ENCODE results near the gene VWA5B1.

The VWA5B1 gene

DNA sequence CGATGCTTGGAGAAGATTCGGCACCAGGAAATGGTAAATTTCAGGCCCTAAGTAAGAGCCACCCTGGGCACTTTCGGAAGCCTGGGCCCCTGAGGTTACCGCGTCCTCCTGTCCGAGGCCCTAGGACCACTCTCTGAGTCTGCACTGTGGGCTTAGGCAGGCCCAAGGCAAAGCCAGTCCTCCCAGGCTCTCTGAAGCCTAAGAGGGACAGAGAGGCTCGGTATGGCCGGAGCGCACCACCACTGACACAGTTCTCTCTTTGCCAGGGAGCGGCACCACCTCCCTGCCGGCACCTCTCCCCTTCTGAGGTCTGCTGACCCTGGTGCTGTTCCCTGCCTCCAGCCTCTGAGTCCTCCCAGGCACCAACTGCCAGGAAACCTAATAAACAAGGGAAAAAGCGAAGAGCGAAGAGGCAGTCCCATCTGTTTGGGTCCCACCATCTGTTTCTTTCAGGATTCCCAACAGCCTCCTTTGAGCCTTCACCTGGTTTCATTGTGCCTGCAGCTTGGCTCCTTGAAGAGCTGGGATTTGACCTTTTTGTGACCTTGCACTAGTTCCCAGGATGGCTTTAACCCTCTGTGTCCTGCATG, 57.7 kb downstream of the VWA5B1 start:
- no peak for DNase-seq (ENCODE audit: low read depth in 1 of 2, low spot score in 1 of 2)
- TF ChIP-seq JUND (IDR thresholded peaks at IDR 0.05; ENCODE audit: low read depth): no peak
- in situ Hi-C loops (cut with HindIII; ENCODE audit: low pct_unique_long_range_greater_than_20kb, low sequenced_read_pairs): no loop called here

DNA sequence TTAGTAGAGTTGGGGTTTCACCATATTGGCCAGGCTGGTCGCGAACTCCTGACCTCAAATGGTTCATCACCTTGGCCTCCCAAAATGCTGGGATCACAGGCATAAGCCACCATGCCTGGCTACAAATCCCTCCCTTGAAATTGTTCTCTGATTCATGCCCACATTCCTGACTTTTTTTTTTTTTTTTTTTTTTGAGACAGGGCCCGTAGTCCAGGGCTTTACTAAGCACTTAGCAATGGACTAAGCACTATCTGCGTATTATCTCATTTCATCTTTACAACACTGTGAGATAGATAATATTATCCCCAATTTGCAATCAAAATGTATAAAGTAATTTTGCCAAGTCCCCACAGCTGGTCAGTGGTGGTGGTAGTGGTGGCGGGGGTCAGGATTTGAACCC, 58.9 kb downstream of the VWA5B1 start:
- in situ Hi-C loops (cut with HindIII; ENCODE audit: low pct_unique_long_range_greater_than_20kb, low sequenced_read_pairs): no loop called here
- DNase-seq (ENCODE audit: low read depth in 1 of 2, low spot score in 1 of 2): no peak
- no peak for TF ChIP-seq JUND (IDR thresholded peaks at IDR 0.05; ENCODE audit: low read depth)

- TF ChIP-seq JUND (IDR thresholded peaks at IDR 0.05; ENCODE audit: low read depth): no peak
- in situ Hi-C loops (cut with HindIII; ENCODE audit: low pct_unique_long_range_greater_than_20kb, low sequenced_read_pairs): no loop called here
- DNase-seq (ENCODE audit: low read depth in 1 of 2, low spot score in 1 of 2): no peak
Measured at GRCh38 chr1:20349971-20350370, 59.3 kb downstream of the VWA5B1 start.

DNA sequence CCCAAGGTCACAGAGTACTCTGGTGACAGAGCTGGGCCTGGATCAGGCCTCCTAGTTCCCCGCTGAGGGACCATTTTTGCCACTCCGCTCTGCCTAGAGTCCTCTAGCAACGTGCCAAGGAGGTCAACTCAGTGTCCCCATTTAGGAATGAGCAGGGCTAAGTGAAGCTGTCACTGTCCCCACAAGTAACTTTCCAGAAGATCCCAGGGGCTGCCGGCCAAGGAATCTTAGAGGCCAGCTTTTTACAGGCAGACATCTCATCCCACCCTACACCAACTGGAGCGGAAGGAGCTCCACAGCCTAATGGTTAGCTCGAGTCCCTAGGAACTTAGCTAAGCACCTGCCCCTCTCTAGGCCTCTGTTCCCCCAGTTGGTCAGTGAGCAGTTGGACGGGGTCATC, 59.7 kb downstream of the VWA5B1 start:
- in situ Hi-C loops (cut with HindIII; ENCODE audit: low pct_unique_long_range_greater_than_20kb, low sequenced_read_pairs): no loop called here

DNA sequence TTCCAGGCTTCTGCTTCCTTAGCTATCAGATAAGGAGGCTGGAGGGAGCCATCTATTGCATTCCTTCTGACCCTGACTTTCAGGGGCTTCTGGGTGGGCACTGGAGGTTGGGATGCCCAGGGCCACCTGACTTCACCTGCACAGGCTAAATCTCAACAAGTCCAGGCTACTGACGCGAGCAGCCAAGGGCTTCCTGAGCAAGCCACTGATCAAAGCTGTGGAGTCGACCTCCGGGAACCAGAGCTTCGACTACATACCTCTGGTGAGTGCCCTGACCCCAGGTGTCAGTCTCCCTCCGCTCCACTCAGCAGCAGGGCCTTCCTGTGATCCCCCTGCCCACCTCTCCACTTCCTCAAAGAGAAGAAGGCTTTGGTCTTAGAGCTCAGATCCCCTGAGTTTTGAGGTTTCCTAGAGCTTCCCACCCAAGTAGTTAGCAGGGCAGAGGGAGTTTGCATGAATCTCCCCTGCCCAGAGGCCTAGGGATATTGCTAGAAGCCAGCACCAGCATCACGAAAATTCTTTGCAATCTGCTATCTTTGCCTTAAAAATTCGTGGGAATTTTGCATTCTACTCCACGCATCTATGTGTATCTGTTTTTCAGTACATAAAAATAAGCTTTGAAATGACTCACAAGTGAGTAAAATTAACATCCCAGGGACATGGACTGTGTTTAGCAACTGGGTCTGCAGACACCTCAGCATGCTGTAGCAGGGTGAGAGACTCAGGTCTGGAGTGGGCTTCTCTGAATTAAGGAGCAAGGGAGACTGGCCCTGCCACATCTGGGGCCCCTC, 61.4 kb downstream of the VWA5B1 start:
- no peak for DNase-seq (ENCODE audit: low read depth in 1 of 2, low spot score in 1 of 2)
- in situ Hi-C loops (cut with HindIII; ENCODE audit: low pct_unique_long_range_greater_than_20kb, low sequenced_read_pairs): no loop called here
- TF ChIP-seq JUND (IDR thresholded peaks at IDR 0.05; ENCODE audit: low read depth): no peak

More for the DNA sequence above, 59.7 kb downstream of the VWA5B1 start:
- no peak for DNase-seq (ENCODE audit: low read depth in 1 of 2, low spot score in 1 of 2)
- TF ChIP-seq JUND (IDR thresholded peaks at IDR 0.05; ENCODE audit: low read depth): no peak

GRCh38 chr1:20353836-20354235, 63.2 kb downstream of the VWA5B1 start:
- TF ChIP-seq JUND (IDR thresholded peaks at IDR 0.05; ENCODE audit: low read depth): no peak
- in situ Hi-C loops (cut with HindIII; ENCODE audit: low pct_unique_long_range_greater_than_20kb, low sequenced_read_pairs): no loop called here
- no peak for DNase-seq (ENCODE audit: low read depth in 1 of 2, low spot score in 1 of 2)

DNA sequence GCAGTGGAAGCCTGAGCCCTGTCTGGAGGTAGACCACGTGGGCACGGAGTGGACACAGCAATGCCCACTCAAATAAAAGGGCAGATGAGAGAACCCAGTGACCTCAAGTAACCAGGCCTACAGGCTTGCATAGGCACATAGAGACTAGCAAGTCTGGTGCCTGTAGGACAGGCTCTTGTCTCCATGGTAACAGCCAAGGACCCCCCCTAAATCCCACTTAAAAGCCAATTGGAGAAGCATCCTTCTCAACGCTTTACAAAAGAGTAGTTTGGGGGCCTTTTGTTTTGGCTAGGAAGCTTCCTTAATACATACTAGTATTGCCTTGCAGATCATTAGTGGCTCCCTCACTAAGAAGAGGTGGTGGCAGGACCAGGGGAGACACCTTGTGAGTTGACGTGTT, 63.9 kb downstream of the VWA5B1 start:
- no peak for DNase-seq (ENCODE audit: low read depth in 1 of 2, low spot score in 1 of 2)
- TF ChIP-seq JUND (IDR thresholded peaks at IDR 0.05; ENCODE audit: low read depth): no peak
- in situ Hi-C loops (cut with HindIII; ENCODE audit: low pct_unique_long_range_greater_than_20kb, low sequenced_read_pairs): no loop called here

GRCh38 chr1:20355101-20355827, 64.6 kb downstream of the VWA5B1 start:
- in situ Hi-C loops (cut with HindIII; ENCODE audit: low pct_unique_long_range_greater_than_20kb, low sequenced_read_pairs): no loop called here
- DNase-seq (ENCODE audit: low read depth in 1 of 2, low spot score in 1 of 2): no peak
- TF ChIP-seq JUND (IDR thresholded peaks at IDR 0.05; ENCODE audit: low read depth): no peak

DNA sequence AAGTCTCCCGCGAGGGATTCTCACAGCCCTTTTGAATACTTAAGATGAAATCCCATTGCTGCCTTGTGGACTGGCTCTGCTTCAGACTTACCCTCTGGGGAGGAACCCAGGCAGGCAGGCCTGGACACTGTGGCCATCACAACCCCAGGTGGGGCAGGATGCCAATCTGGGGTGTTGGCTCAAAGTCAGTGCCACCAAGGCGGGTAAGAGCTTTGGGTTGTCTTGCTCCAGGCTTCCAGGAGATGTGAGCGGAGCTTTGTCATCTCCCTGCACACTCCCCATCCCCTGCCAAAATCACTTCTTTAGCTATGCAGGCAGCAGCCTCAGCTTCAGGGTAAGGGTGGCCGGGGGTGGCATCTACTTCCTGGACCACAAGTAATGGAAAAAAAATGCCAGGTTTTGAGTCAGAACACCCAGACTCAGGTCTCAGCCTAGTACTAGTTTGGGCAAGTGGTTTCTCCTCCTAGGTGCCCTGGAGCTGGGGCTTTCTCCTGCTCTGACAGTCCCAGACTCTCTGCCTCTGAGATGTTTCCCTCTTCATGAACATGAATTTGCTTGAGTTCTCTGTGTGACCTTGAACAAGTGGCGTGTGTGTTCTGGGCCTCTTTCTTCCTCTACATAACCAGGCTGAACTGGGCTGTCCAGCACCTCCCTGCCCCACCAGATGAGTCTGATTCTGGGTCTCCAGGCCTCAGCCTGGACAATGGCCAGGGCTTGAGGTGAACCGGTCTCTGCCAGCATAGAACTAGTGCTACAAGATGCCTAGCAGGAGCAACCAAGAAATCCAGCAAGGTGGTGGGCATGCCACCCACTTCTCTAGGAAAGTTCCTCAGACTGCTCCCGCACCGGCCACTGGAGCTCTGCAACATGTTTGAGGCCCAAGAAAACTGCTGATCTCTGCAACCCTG, 65.4 kb downstream of the VWA5B1 start:
- in situ Hi-C loops (cut with HindIII; ENCODE audit: low pct_unique_long_range_greater_than_20kb, low sequenced_read_pairs): no loop called here
- no peak for TF ChIP-seq JUND (IDR thresholded peaks at IDR 0.05; ENCODE audit: low read depth)
- no peak for DNase-seq (ENCODE audit: low read depth in 1 of 2, low spot score in 1 of 2)

DNA sequence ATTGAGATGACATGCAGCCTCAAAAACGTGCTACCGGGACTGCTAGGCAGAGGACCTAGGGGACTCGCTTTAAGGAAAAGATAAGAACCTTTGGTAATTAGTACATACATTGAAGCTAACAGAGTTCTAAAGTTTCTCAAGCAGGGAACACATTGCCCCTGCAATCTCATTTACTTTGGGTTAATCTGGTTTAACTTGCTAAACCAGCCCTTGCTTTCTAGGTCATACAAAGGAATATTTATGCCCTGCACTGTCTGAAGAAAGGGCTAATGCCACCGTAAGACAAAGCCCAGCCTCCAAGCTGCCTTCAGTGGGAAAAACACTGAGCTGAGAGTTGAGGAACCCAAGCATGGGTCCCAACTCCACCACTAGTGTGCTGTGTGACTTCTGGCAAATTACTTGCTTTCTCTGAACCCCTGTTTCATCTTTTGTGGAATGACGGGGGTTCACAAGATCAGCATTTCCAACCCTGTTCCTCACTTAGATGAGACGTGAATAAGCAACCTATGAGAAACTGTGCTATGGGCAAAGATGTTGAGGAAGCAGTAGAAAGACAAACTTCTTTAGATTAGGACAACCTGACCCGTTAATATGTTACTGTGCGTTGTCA, 66.3 kb downstream of the VWA5B1 start:
- in situ Hi-C loops (cut with HindIII; ENCODE audit: low pct_unique_long_range_greater_than_20kb, low sequenced_read_pairs): no loop called here
- TF ChIP-seq JUND (IDR thresholded peaks at IDR 0.05; ENCODE audit: low read depth): no peak
- DNase-seq (ENCODE audit: low read depth in 1 of 2, low spot score in 1 of 2): peak in 1 of 2 experiments; percentile 59

DNA sequence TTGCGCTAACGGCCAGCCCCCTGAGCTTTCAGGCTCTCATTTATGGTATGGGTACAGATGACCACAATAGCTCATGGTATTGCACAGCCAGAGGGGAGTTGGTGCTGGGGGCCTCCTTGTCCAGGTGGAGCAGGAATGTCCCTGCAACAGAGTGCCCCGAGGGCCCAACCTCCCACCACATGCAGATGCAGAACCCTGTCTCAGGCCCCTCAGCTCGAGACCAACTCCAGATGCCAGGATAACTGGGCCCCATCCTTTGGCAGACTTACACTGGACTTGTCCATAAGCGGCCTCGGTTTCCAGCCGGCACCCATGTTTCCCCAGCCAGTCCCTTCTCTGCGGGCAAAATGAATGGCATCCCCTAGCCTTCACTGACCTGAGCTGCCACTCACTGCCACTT, 67.1 kb downstream of the VWA5B1 start:
- in situ Hi-C loops (cut with HindIII; ENCODE audit: low pct_unique_long_range_greater_than_20kb, low sequenced_read_pairs): no loop called here
- TF ChIP-seq JUND (IDR thresholded peaks at IDR 0.05; ENCODE audit: low read depth): no peak
- DNase-seq (ENCODE audit: low read depth in 1 of 2, low spot score in 1 of 2): no peak

DNA sequence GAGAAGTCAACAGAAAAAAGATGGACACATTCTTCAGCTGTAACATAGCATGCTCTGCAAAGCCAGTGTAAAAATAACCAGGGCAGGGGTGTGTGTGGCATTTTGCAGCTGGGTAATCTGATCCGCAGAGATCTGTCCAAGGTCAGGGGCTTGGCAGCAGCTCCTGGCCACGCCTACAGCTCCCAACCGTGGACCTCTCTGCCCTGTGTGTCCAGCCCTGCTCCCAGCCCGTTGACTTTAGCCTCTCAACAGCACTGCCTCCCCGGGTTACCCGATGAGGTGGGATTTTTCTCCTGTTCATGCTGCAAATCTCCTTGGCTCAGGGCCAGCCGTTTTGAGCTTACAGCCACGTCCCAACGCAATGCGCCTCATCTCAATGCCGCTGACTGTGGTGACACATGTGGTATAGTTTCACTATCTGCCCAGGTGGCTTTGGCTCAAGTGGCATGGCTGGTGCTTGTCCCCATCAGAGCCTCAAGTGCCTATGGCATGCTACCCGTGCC, 68.1 kb downstream of the VWA5B1 start:
- no peak for TF ChIP-seq JUND (IDR thresholded peaks at IDR 0.05; ENCODE audit: low read depth)
- in situ Hi-C loops (cut with HindIII; ENCODE audit: low pct_unique_long_range_greater_than_20kb, low sequenced_read_pairs): no loop called here
- peak in 1 of 2 experiments; percentile 22 for DNase-seq (ENCODE audit: low read depth in 1 of 2, low spot score in 1 of 2)

Measured in T47D (cell line).